ENCODE measurements around the gene PHYKPL.
"Not testable (repeated sequence)": the region's sequence is repeated elsewhere in the genome, so short reads cannot be mapped to it uniquely, and the experiment has no call there.

PHYKPL gene

DNA sequence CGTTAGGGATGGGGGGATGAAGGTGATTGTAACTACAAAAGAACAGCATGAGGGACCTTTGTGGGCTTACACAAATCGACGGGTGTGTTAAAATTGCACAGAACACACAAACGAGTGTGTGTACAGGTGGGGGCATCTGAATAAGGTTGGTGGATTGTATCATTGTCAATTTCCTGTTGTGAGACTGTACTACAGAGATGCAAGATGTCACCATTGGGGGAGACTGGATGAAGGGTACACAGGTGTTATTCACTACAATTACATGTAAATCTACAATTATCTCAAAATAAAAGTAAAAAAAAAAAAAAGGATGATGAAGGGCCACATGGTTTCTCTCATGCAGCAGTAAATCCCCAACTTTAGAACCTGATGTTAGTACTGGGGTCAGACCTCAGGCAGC is 31.4 kb upstream of the PHYKPL start:
- DNase-seq (ENCODE audit: low read depth in 2 of 2) = no peak

DNA sequence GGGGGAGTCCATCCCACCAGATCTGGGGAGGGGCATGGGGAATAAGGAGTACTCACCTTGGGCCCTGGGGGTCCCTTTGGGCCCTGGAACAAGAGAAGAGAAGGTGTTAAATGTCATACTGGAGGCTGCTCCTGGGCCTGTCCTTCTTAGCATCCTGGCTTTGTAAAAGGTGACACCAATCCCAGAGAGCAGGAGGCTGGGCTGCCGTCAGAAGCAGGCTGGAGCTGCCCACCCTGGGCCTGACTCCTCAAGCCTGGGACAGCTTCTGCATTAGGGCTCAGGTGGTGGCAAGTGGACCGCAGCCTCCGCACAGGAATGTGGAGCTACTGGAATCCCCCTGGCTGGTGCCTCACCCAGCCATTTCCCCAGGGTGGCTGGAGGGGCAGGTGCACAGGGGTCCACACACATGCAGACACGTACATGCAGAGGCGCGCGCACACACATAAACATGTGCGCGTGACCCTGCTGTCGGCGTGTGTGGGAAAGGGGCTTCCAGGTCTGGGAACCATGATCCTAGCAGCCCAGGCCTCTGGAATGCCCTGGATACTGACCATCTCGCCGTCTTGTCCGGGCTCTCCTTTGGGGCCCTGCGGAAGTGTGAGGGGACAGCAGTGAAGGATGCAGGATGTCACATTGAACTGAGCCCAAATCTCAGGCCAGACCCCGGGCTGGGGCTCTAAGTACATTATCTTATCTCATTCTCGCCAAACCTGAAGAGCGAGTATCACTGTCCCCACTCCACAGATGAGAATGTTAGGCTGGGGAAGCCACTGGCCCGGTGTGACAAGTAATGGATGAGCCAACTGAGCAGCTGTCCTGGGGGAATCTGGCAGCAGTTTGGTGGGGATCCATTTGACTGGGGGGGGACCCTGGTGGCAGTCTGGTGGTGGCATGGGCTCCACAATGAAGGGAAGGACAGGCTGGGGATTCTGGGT is 29.3 kb upstream of the PHYKPL start:
- DNase-seq (ENCODE audit: low read depth in 2 of 2) = no peak

DNA sequence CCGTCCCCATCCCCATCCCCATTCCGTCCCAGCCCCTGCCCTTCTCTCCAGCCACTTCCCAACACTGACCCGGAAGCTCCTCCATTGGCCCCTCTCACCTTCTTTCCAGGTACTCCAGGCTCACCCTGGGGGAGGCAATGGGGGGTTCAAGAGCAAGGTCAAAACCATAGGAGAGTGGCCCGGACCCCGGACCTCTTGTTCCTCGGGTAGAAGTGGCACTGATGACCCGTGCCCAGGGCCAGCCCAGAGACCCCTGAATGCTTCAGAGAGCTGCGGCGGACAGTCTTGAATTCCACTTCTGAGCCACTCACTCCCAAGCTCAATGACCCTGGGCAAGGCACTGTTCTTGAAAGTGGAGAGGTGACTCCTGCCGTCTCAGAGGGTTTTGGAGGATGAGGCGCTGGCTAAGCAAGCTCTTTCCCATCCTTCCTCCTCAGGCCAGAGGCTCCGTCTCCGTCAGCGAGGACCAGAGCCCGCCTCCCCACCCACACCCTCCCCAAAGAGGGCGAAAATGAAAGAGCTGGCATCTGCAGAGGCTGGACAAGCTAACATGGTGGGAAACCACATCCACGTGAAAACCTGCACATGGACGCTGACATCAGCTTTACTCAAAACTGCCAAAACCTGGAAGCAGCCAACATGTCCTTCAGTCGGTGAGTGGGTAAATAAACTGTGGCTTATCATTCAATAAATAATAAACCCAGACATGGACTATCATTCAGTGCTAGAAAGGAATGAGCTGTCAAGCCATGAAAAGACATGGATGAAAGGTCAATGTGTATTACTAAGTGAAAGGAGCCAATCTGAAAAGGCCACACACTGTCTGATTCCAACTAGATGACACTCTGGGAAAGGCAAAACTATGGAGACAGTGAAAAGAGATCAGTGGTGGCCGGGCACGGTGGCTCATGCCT is 27.3 kb upstream of the PHYKPL start:
- DNase-seq (ENCODE audit: low read depth in 2 of 2) = no peak

DNA sequence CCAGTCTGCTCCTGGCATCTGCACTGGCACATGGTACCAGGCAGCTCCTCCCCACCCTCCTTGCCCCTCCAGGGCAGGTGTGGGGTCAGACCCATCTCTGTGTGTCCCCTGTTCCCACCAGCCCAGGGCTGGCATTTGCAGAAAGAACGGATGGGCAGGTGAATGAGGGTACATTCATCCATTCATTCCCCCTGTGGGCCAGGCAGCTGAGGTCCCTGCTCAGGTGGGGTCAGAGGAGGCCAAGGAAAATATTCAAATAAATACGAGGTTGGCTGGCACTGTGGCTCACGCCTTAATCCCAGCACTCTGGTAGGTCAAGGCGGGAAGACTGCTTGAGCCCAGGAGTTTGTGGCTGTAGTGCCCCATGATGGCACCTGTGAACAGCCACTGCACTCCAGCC is 25.0 kb upstream of the PHYKPL start:
- DNase-seq (ENCODE audit: low read depth in 2 of 2) = no peak

DNA sequence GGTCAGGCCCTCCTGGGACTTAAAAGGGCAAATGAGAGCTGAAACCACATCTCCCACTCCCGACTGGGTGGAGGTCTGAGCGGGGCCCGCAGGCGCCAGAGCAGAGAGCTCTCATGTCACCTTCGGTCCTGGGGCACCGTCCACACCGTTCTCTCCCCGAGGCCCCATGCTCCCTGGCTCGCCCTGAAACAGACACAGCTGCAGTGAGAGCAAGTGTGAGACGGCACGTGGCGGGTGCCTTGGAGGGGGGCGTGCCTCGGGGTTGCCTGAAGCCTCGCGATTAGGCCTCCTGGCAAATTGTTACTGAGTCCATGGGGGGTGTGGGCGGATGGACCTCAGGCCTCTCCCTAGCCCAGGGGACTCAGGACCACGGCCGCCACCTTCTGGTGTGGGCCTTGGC is 24.1 kb upstream of the PHYKPL start:
- no peak for DNase-seq (ENCODE audit: low read depth in 2 of 2)

DNA sequence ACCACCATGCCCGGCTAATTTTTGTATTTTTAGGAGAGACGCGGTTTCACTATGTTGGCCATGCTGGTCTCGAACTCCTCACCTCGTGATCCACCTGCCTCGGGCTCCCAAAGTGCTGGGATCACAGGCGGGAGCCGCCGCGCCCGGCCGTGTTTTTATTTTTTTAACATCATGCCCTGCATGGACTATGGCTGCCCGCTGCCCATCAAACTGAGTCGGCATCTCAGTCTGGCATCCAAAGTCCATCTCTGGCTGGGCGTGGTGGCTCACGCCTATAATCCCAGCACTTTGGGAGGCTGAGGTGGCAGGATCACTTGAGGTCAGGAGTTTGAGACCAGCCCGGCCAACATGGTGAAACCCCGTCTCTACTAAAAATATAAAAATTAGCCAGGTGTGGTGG is 21.0 kb upstream of the PHYKPL start:
- DNase-seq (ENCODE audit: low read depth in 2 of 2) = not testable (repeated sequence)

DNA sequence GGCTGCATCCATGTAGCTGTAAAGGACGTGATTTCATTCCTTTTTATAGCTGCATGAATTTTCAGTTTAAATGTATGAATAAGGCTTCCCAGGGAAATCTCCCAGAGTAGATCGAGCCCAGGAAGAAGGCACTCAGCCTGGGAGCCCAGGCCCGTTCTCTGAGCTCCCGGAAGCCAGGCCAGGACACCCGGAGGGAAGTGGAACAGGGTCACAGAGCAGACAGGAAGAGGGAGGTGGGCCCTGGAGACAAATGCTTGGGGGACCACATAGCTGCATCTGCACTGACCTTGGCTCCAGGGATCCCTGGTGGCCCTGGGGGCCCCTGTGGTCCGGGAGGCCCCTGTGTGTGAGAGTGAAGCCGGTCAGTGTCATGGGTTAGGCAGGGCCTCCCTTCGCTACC is 19.7 kb upstream of the PHYKPL start:
- no peak for DNase-seq (ENCODE audit: low read depth in 2 of 2)

DNA sequence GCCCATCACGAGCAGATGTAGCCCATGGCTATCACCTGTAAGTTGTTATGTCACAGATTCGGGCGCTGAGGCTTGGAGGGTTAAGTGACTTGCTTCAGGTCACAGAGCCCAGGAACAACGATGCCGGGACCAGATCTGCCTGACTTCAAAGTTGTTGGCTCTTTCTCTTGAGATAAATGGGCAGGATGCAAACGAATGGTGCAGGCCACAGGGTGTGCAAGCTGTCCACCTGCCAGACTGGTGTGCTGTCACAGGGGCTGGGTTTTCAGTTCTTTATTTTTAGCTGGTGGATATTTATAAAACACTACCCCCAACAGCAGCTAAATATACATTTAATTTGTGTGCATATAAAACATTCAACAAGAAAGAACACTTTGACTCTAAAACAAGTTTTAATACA is 17.7 kb upstream of the PHYKPL start:
- DNase-seq (ENCODE audit: low read depth in 2 of 2) = no peak

- no peak for DNase-seq (ENCODE audit: low read depth in 2 of 2)
These were observed 16.8 kb upstream of the PHYKPL start for GRCh38 chr5:178249191-178249989.

GRCh38 chr5:178248750-178249149 is 16.1 kb upstream of the PHYKPL start:
- DNase-seq (ENCODE audit: low read depth in 2 of 2) = no peak

DNA sequence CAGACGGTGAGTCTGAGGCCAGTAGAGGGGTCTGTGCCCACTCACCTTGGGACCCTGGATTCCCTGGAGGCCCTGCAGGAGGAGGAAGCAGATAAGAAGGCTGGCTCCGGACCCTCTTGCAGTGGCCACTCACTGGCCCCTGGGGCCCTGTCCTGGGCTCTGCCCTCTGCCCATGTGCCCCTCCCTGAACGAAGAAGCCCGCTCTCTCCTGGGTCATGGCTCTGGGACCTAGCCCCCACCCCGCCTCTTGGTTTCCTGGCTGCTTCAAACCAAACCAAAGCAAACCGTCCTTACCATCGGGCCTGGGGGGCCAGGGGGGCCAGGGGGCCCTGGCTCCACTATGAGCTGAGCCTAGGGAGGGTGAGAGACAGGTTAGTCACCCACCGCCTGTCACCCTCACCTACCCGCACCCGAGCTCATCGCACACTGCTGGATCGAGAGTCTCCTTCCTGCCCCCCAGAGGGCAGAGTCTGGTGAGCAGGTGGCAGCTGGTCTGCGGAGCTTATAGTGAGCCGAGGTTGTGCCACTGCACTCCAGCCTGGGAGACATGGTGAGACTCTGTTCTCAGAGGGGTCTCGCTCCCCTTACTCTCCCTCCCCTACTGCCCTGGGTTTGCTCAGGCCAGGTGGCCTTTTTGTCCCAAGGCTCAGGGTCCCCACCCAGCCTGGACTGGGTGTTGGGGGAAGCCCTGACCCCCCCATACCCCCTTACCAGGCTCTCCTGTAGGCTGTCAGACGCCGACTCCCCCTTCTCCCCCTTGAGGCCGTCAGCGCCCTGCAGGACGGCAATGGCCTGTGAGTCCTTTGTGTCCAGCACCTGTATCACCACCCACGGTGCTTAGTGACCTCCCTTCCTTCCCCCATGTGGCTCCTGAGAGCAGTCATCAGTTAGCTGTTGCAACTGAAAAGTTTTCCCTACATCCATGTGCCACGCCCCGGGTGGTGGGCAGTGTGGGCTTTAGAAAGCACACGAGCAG is 15.2 kb upstream of the PHYKPL start:
- no peak for DNase-seq (ENCODE audit: low read depth in 2 of 2)

- no peak for DNase-seq (ENCODE audit: low read depth in 2 of 2)
These were observed 14.2 kb upstream of the PHYKPL start for GRCh38 chr5:178246624-178247279.

- no peak for DNase-seq (ENCODE audit: low read depth in 2 of 2)
These were observed 12.8 kb upstream of the PHYKPL start for GRCh38 chr5:178245389-178245788.

GRCh38 chr5:178244576-178244975 is 12.0 kb upstream of the PHYKPL start:
- no peak for DNase-seq (ENCODE audit: low read depth in 2 of 2)

DNA sequence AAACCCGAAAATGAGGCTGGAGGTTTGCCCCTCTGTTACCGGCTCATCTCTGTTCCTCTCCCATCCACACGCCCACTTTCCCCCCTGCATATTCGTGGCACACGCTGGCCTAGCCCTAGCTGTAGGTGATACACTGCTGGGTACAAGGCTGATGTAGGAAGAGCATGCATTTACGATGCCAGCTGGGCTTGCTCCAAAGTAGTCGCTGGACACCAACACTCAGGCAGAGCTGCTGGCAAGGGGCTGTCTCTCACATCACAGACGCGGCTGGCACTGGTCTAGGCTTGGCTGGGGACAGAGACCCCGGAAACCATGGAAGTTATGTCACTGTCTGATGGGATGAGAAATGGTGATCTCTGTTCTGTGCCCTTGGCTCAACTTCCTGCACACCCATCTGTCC is 9.8 kb upstream of the PHYKPL start:
- no peak for DNase-seq (ENCODE audit: low read depth in 2 of 2)

GRCh38 chr5:178241688-178242231 is 9.2 kb upstream of the PHYKPL start:
- DNase-seq (ENCODE audit: low read depth in 2 of 2) = no peak

- no peak for DNase-seq (ENCODE audit: low read depth in 2 of 2)
These were observed 8.6 kb upstream of the PHYKPL start for GRCh38 chr5:178241231-178241663.

GRCh38 chr5:178240766-178241165 is 8.2 kb upstream of the PHYKPL start:
- no peak for DNase-seq (ENCODE audit: low read depth in 2 of 2)

DNA sequence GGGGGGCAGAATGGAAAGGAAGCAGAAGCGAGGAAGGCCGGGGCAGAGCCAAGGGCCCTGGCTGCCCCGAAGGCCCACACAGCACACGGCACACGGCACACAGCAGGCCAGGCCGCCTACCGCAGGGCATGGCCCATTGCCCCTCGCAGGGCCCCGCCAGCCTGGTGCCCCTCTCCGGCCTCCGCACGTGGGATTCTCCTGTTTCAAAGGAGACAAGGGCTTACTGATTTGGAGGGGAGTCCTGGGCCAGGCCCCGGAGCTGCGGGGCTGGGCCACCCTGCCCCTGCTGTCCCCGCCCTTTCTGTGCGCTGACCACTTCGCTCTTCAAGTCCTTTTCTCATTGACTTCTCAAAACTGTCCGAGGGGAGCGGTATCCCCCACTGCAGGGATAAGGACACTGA is 7.7 kb upstream of the PHYKPL start:
- DNase-seq (ENCODE audit: low read depth in 2 of 2) = no peak
